Neutrophil (primary cell): ENCODE results near the gene PRR29.

Experiments used
- H3K27ac ChIP-seq: fragments of 200-600 bp; sonication (generic); 2 replicates; pipeline ENCODE4 v1.5.1; 2016; ENCODE audit warnings: mild to moderate bottlenecking, moderate library complexity
- H3K27me3 ChIP-seq: fragments of 200-600 bp; sonication (generic); 2 replicates; pipeline ENCODE4 v1.6.0; 2016; ENCODE audit warnings: mild to moderate bottlenecking
- H3K36me3 ChIP-seq: fragments of 200-600 bp; sonication (generic); 2 replicates; pipeline ENCODE4 v1.5.1; 2017
- H3K4me1 ChIP-seq, 2 experiments: fragments of 200-600 bp in 1 of 2; sonication (generic) in 1 of 2; 1 replicate in 1 of 2; 2 replicates in 1 of 2; pipeline versions ENCODE4 v1.5.1 to v1.6.1; 2013 to 2016; ENCODE audit warnings: low read depth in 1 of 2, low read length in 1 of 2, mild to moderate bottlenecking in 1 of 2, moderate library complexity in 1 of 2; ENCODE audit not compliant: control insufficient read depth in 1 of 2, insufficient read depth in 1 of 2
- H3K4me3 ChIP-seq, 2 experiments: fragments of 200-600 bp in 1 of 2; sonication (generic) in 1 of 2; 1 replicate in 1 of 2; 2 replicates in 1 of 2; pipeline ENCODE4 v1.5.1; 2013 to 2016; ENCODE audit warnings: low read depth in 1 of 2, low read length in 1 of 2, mild to moderate bottlenecking in 1 of 2, moderate library complexity in 1 of 2
- H3K9me3 ChIP-seq: fragments of 200-600 bp; sonication (generic); 2 replicates; pipeline ENCODE4 v1.5.1; 2016
- TF ChIP-seq, protein P1 (sequence below): fragments of 200-600 bp; sonication (generic); IDR thresholded peaks from 2 replicates; pipeline ENCODE4 v1.5.1; 2016; ENCODE audit warnings: antibody characterized with exemption

PRR29 gene

DNA sequence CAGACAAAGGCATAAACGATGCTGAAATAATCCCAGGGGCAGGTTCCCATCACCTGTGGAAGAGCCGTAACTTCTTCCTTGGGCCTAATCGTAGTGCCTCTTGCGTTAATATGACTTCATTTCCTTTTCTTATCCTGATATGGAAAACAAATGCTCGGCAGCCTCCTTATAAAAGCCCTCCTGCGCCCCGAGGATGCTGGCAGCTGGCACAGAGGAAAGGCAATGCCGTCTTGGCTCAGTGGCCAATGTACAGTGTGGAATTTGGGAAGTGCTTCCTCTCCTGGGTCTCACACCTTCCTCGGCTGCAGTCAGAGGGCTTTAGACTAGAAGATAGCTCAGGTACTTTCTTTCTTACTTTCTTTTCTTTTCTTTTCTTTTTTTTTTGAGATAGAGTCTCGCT lies 28.9 kb upstream of the PRR29 start:
- no peaks in the 10 kb centered on the region for H3K4me1 ChIP-seq
- TF ChIP-seq, protein P1, sequence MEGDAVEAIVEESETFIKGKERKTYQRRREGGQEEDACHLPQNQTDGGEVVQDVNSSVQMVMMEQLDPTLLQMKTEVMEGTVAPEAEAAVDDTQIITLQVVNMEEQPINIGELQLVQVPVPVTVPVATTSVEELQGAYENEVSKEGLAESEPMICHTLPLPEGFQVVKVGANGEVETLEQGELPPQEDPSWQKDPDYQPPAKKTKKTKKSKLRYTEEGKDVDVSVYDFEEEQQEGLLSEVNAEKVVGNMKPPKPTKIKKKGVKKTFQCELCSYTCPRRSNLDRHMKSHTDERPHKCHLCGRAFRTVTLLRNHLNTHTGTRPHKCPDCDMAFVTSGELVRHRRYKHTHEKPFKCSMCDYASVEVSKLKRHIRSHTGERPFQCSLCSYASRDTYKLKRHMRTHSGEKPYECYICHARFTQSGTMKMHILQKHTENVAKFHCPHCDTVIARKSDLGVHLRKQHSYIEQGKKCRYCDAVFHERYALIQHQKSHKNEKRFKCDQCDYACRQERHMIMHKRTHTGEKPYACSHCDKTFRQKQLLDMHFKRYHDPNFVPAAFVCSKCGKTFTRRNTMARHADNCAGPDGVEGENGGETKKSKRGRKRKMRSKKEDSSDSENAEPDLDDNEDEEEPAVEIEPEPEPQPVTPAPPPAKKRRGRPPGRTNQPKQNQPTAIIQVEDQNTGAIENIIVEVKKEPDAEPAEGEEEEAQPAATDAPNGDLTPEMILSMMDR: no peak
- no peaks in the 10 kb centered on the region for H3K9me3 ChIP-seq
- no peaks in the 10 kb centered on the region for H3K27me3 ChIP-seq
- H3K4me3 ChIP-seq: no peak overlapping the region
- H3K27ac ChIP-seq: no peak overlapping the region
- H3K36me3 ChIP-seq: no peaks in the 10 kb centered on the region

GRCh38 chr17:63972796-63973195 lies 25.4 kb upstream of the PRR29 start, which contains the start of gene SCN4A:
TSS of gene SCN4A (minus strand) at chr17:63972918. CDS start at chr17:63972841, 77 bp downstream.
- Histone ChIP-seq H3K4me3 (no peak within 1 kb of the TSS), H3K9me3 (no peaks in the 10 kb centered on the region), H3K27ac (no peak within 1 kb of the TSS), H3K27me3 (no peaks in the 10 kb centered on the region), H3K4me1 (no peaks in the 10 kb centered on the region), H3K36me3 (no peaks in the 10 kb centered on the region)
- TF ChIP-seq, protein P1: no peak

DNA sequence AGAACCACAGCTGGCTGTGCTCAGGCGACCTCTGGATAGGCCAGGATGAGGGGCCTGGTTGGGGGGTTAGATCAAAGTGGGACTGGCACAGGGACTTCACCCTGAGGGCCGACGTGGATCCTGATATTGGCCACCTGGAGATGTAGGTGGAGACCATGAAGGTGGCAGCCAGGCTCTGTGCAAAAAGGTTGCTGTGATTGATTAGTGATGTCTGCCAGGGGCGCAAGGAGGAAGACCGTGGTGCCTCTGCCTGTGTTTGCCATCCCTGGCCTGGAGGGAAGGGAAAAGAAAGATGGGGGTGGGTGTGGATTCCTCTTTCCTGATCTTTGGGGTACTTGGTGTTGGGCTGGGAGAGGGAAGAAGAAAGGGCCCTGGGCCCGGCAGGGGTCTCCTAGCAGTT lies 24.9 kb upstream of the PRR29 start:
- no peak overlapping the region for H3K27ac ChIP-seq
- no peaks in the 10 kb centered on the region for H3K9me3 ChIP-seq
- TF ChIP-seq, protein P1: no peak
- H3K4me3 ChIP-seq: no peak overlapping the region
- H3K27me3 ChIP-seq: no peaks in the 10 kb centered on the region
- H3K36me3 ChIP-seq: no peaks in the 10 kb centered on the region
- no peaks in the 10 kb centered on the region for H3K4me1 ChIP-seq

- H3K9me3 ChIP-seq: no peaks in the 10 kb centered on the region
- H3K4me1 ChIP-seq: no peaks in the 10 kb centered on the region
- TF ChIP-seq, protein P1: no peak
- H3K27me3 ChIP-seq: no peaks in the 10 kb centered on the region
- no peak overlapping the region for H3K27ac ChIP-seq
- no peak overlapping the region for H3K4me3 ChIP-seq
- H3K36me3 ChIP-seq: no peaks in the 10 kb centered on the region
These were observed 24.1 kb upstream of the PRR29 start for GRCh38 chr17:63973930-63974593.

GRCh38 chr17:63974594-63975192 lies 23.5 kb upstream of the PRR29 start:
- Histone ChIP-seq H3K9me3 (no peaks in the 10 kb centered on the region), H3K36me3 (no peaks in the 10 kb centered on the region), H3K27me3 (no peaks in the 10 kb centered on the region), H3K27ac (no peak overlapping the region), H3K4me3 (no peak overlapping the region), H3K4me1 (no peaks in the 10 kb centered on the region)
- TF ChIP-seq, protein P1: no peak
